GM12878 (cell line): ENCODE results near the gene PCGF1. TPM values are rescaled to one million over a fixed set of nuclear protein-coding genes. Genes with fewer than 3 reads are reported as not detected.

ENCODE experiments used
- ATF7 ChIP-seq: fragments of 450-650 bp; IDR thresholded peaks from 2 replicates; pipeline ENCODE4 v1.6.1; 2016; ENCODE audit warnings: low read depth, mild to moderate bottlenecking
- CBX5 ChIP-seq: sonication (generic); IDR thresholded peaks from 2 replicates; pipeline ENCODE4 v1.6.1; 2016; ENCODE audit warnings: low read depth, moderate library complexity, mild to moderate bottlenecking, inconsistent platforms
- CEBPZ ChIP-seq: fragments of 150-350 bp; IDR thresholded peaks from 2 replicates; pipeline ENCODE4 v1.6.1; 2016; ENCODE audit warnings: low read depth, low read length
- E4F1 ChIP-seq: fragments of 450-650 bp; IDR thresholded peaks from 2 replicates; pipeline ENCODE4 v1.6.1; 2018; ENCODE audit warnings: borderline replicate concordance, mild to moderate bottlenecking; ENCODE audit not compliant: partially characterized antibody
- KAT2A ChIP-seq: conservative IDR thresholded peaks from 2 replicates; pipeline ENCODE4 v1.6.1; 2011; ENCODE audit warnings: low read depth, low read length; ENCODE audit not compliant: control insufficient read depth
- NFXL1 ChIP-seq: fragments of 450-650 bp; IDR thresholded peaks from 2 replicates; pipeline ENCODE4 v1.6.1; 2017; ENCODE audit warnings: antibody characterized with exemption, mild to moderate bottlenecking, borderline replicate concordance
- NRF1 ChIP-seq: conservative IDR thresholded peaks from 2 replicates; pipeline ENCODE4 v1.6.1; 2011; ENCODE audit warnings: mild to moderate bottlenecking, low read depth, low read length, improper control_type of control experiment
- PAX5 ChIP-seq: IDR thresholded peaks from 2 replicates; pipeline ENCODE4 v1.6.1; 2011; ENCODE audit warnings: low read depth, low read length, borderline replicate concordance
- PAX8 ChIP-seq: fragments of 450-650 bp; IDR thresholded peaks from 2 replicates; pipeline ENCODE4 v1.6.1; 2017; ENCODE audit warnings: mild to moderate bottlenecking, moderate library complexity
- PRDM15 ChIP-seq: fragments of 450-650 bp; formaldehyde crosslinking; IDR thresholded peaks from 2 replicates; pipeline ENCODE4 v1.4.0; 2020; ENCODE audit warnings: mild to moderate bottlenecking, moderate library complexity
- RAD51 ChIP-seq: fragments of 450-650 bp; IDR thresholded peaks from 2 replicates; pipeline ENCODE4 v1.6.1; 2016; ENCODE audit warnings: moderate library complexity, mild to moderate bottlenecking, inconsistent platforms
- SPI1 ChIP-seq: IDR thresholded peaks from 2 replicates; pipeline ENCODE4 v1.6.1; 2011; ENCODE audit warnings: low read depth, mild to moderate bottlenecking, low read length, moderate library complexity, borderline replicate concordance; ENCODE audit not compliant: insufficient read depth
- TAF1 ChIP-seq: IDR thresholded peaks from 2 replicates; pipeline ENCODE4 v1.6.1; 2011; ENCODE audit warnings: mild to moderate bottlenecking, low read depth, low read length, borderline replicate concordance
- WRNIP1 ChIP-seq: IDR thresholded peaks from 2 replicates; pipeline ENCODE4 v1.6.1; 2011; ENCODE audit warnings: low read depth, low read length, improper control_type of control experiment, borderline replicate concordance
- YBX1 ChIP-seq: fragments of 450-650 bp; IDR thresholded peaks from 2 replicates; pipeline ENCODE4 v1.6.1; 2016; ENCODE audit warnings: antibody characterized with exemption
- ZNF207 ChIP-seq: fragments of 450-650 bp; IDR thresholded peaks from 2 replicates; pipeline ENCODE4 v1.6.1; 2014; ENCODE audit warnings: antibody characterized with exemption, mild to moderate bottlenecking, borderline replicate concordance
- ZNF622 ChIP-seq: fragments of 450-650 bp; IDR thresholded peaks from 2 replicates; pipeline ENCODE4 v1.6.1; 2017; ENCODE audit warnings: mild to moderate bottlenecking, inconsistent platforms
- polyA plus RNA-seq, 11 experiments: library from polyadenylated mRNA; depleted of rRNA in 4 of 11; unstranded in 6 of 11; stranded (reverse) in 5 of 11; fragments of >200 nt; fragmentation: Nextera tagmentation in 4 of 11; fragmentation: Illumina TruSeq in 1 of 11; extraction: Ambion mirVana in 4 of 11; extraction: Trizol in 1 of 11; gene quantifications; 1 replicate in 1 of 11; 2 replicates in 10 of 11; pipeline versions ENCODE4 v1.2.1 to v1.2.3, GENCODE V29; 2011 to 2016; ENCODE audit warnings: inconsistent platforms in 2 of 11, missing spikeins in 2 of 11, low read depth in 1 of 11
- total RNA-seq, 4 experiments: library from RNA; depleted of rRNA in 3 of 4; stranded (reverse); fragments of >200 nt in 3 of 4; fragmentation: Illumina TruSeq in 1 of 4; extraction: Trizol in 1 of 4; gene quantifications; 2 replicates each; pipeline versions ENCODE4 v1.2.1 to v1.2.3, GENCODE V29; 2013 to 2021
- TF ChIP-seq, protein P1 (sequence below): fragments of 450-650 bp; IDR thresholded peaks from 2 replicates; pipeline ENCODE4 v1.6.1; 2017; ENCODE audit warnings: mild to moderate bottlenecking

Gene PCGF1
- total and polyA plus RNA-seq, 10 of the 15 experiments (the other 5 are each of a cell fraction or from before 2014, with no cell fraction given), result 23.1 to 50.8 (median 27.4) TPM

- TF ChIP-seq CEBPZ (no peak), ZNF207 (no peak), E4F1 (no peak), RAD51 (peak; percentile 58), ATF7 (no peak), ZNF622 (no peak), NRF1 (no peak), WRNIP1 (no peak), YBX1 (no peak), CBX5 (no peak), PRDM15 (CRISPR knock-in tag) (no peak), PAX8 (no peak), SPI1 (no peak), KAT2A (no peak), PAX5 (no peak), NFXL1 (no peak), TAF1 (peak; percentile 16; the same call in 1 of the 2 replicates)
- TF ChIP-seq, protein P1, sequence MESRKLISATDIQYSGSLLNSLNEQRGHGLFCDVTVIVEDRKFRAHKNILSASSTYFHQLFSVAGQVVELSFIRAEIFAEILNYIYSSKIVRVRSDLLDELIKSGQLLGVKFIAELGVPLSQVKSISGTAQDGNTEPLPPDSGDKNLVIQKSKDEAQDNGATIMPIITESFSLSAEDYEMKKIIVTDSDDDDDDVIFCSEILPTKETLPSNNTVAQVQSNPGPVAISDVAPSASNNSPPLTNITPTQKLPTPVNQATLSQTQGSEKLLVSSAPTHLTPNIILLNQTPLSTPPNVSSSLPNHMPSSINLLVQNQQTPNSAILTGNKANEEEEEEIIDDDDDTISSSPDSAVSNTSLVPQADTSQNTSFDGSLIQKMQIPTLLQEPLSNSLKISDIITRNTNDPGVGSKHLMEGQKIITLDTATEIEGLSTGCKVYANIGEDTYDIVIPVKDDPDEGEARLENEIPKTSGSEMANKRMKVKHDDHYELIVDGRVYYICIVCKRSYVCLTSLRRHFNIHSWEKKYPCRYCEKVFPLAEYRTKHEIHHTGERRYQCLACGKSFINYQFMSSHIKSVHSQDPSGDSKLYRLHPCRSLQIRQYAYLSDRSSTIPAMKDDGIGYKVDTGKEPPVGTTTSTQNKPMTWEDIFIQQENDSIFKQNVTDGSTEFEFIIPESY, result peak; percentile 78
Observed at GRCh38 chr2:74548900-74549826, 41.7 kb upstream of the PCGF1 start (continued).
